GM21528 (cell line): Measurements from ENCODE around the gene CENPX.

Experiments used
- ATAC-seq: cut with Tn5 transposase; IDR thresholded peaks from one replicate; pipeline ENCODE4 v1.9.1; 2021; ENCODE audit warnings: mild to moderate bottlenecking, moderate library complexity; ENCODE audit not compliant: unreplicated experiment, low FRiP score

The CENPX gene

GRCh38 chr17:82022310-82022980 lies at the start of gene CENPX:
TSS of gene CENPX (minus strand) at chr17:82022878. CDS start at chr17:82022861, 17 bp downstream.
- peak; percentile 1 for ATAC-seq

- ATAC-seq = no peak
These were observed 47.9 kb upstream of the CENPX start for GRCh38 chr17:82070611-82071010.

- no peak for ATAC-seq
These were observed 43.1 kb upstream of the CENPX start, which contains the start of gene DUS1L for GRCh38 chr17:82065638-82066303. TSS of gene DUS1L (minus strand) at chr17:82065804. CDS start at chr17:82065059, 745 bp downstream.

- no peak for ATAC-seq
These were observed 42.5 kb upstream of the CENPX start for GRCh38 chr17:82065193-82065637.

- ATAC-seq = no peak
These were observed 41.9 kb upstream of the CENPX start for GRCh38 chr17:82064433-82065192.

GRCh38 chr17:82063424-82064415 lies 41.0 kb upstream of the CENPX start:
- no peak for ATAC-seq

- ATAC-seq = no peak
These were observed 40.3 kb upstream of the CENPX start for GRCh38 chr17:82062984-82063368.

GRCh38 chr17:82062076-82062983 lies 39.7 kb upstream of the CENPX start:
- no peak for ATAC-seq

- ATAC-seq = no peak
These were observed 38.6 kb upstream of the CENPX start for GRCh38 chr17:82061047-82061925.

GRCh38 chr17:82060614-82061013 lies 37.9 kb upstream of the CENPX start:
- ATAC-seq = no peak

- no peak for ATAC-seq
These were observed 37.3 kb upstream of the CENPX start for GRCh38 chr17:82060001-82060380.

GRCh38 chr17:82059272-82060000 lies 36.8 kb upstream of the CENPX start:
- no peak for ATAC-seq

GRCh38 chr17:82058855-82059249 lies 36.2 kb upstream of the CENPX start:
- ATAC-seq = no peak

- no peak for ATAC-seq
These were observed 35.7 kb upstream of the CENPX start for GRCh38 chr17:82058230-82058854.

GRCh38 chr17:82056729-82057621 lies 34.3 kb upstream of the CENPX start:
- no peak for ATAC-seq
